ENCODE measurements around the gene DCUN1D1.

DCUN1D1 gene

GRCh38 chr3:182981038-182981380 lies 671 bp upstream of the DCUN1D1 start:
- Histone ChIP-seq H3K27me3 (no peaks in the 10 kb centered on the region), H3K9me3 (no peaks in the 10 kb centered on the region), H3K27ac (no peak overlapping the region), H3K4me1 (ENCODE audit: control insufficient read depth in 1 of 2, insufficient read depth in 1 of 2, low read depth in 1 of 2, low read length in 1 of 2) (peaks cover 18% of the 10 kb centered on the region in 2 experiments), H3K4me3 (ENCODE audit: low read depth in 1 of 2, low read length in 1 of 2) (peak overlapping the region; percentile 87 to 92), H3K36me3 (no peaks in the 10 kb centered on the region)
- TF ChIP-seq CTCF (IDR thresholded peaks at IDR 0.05): no peak

- Histone ChIP-seq H3K4me1 (ENCODE audit: control insufficient read depth in 1 of 2, insufficient read depth in 1 of 2, low read depth in 1 of 2, low read length in 1 of 2) (peaks cover 18% of the 10 kb centered on the region in 2 experiments), H3K36me3 (no peaks in the 10 kb centered on the region), H3K27ac (peak overlapping the region; percentile 93), H3K4me3 (ENCODE audit: low read depth in 1 of 2, low read length in 1 of 2) (peak overlapping the region; percentile 87 to 92), H3K9me3 (no peaks in the 10 kb centered on the region), H3K27me3 (no peaks in the 10 kb centered on the region)
- TF ChIP-seq CTCF (IDR thresholded peaks at IDR 0.05): no peak
These were observed 605 bp downstream of the DCUN1D1 start for GRCh38 chr3:182979674-182980191.

- no peaks in the 10 kb centered on the region for H3K27me3 ChIP-seq
- H3K4me3 ChIP-seq (ENCODE audit: low read depth in 1 of 2, low read length in 1 of 2): peak overlapping the region; percentile 87 to 92
- H3K4me1 ChIP-seq (ENCODE audit: control insufficient read depth in 1 of 2, insufficient read depth in 1 of 2, low read depth in 1 of 2, low read length in 1 of 2): peaks cover 18% of the 10 kb centered on the region in 2 experiments
- no peak for TF ChIP-seq CTCF (IDR thresholded peaks at IDR 0.05)
- no peaks in the 10 kb centered on the region for H3K36me3 ChIP-seq
- peak overlapping the region; percentile 93 for H3K27ac ChIP-seq
- H3K9me3 ChIP-seq: no peaks in the 10 kb centered on the region
These were observed 1.1 kb downstream of the DCUN1D1 start for GRCh38 chr3:182979103-182979673.

- Histone ChIP-seq H3K9me3 (no peaks in the 10 kb centered on the region), H3K27me3 (no peaks in the 10 kb centered on the region), H3K4me1 (ENCODE audit: control insufficient read depth in 1 of 2, insufficient read depth in 1 of 2, low read depth in 1 of 2, low read length in 1 of 2) (peaks cover 18% of the 10 kb centered on the region in 2 experiments), H3K4me3 (ENCODE audit: low read depth in 1 of 2, low read length in 1 of 2) (no peak overlapping the region), H3K27ac (no peak overlapping the region), H3K36me3 (no peaks in the 10 kb centered on the region)
- TF ChIP-seq CTCF (IDR thresholded peaks at IDR 0.05): no peak
These were observed 2.0 kb downstream of the DCUN1D1 start for GRCh38 chr3:182978387-182978786.

GRCh38 chr3:182973047-182973446 lies 7.3 kb downstream of the DCUN1D1 start:
- Histone ChIP-seq H3K4me3 (ENCODE audit: low read depth in 1 of 2, low read length in 1 of 2) (no peak overlapping the region), H3K36me3 (no peaks in the 10 kb centered on the region), H3K27ac (no peak overlapping the region), H3K27me3 (no peaks in the 10 kb centered on the region), H3K4me1 (ENCODE audit: control insufficient read depth in 1 of 2, insufficient read depth in 1 of 2, low read depth in 1 of 2, low read length in 1 of 2) (peaks cover 6 to 16% of the 10 kb centered on the region in 2 experiments), H3K9me3 (no peaks in the 10 kb centered on the region)
- TF ChIP-seq CTCF (IDR thresholded peaks at IDR 0.05): no peak

Data from neutrophil (primary cell).